Midbrain (tissue), 1 donor: Measurements from ENCODE around the gene GRIP2.

Source experiments
- DNase-seq: peaks from one replicate; lab custom pipeline; 2025; lab: John Stamatoyannopoulos, UW

The GRIP2 gene

DNA sequence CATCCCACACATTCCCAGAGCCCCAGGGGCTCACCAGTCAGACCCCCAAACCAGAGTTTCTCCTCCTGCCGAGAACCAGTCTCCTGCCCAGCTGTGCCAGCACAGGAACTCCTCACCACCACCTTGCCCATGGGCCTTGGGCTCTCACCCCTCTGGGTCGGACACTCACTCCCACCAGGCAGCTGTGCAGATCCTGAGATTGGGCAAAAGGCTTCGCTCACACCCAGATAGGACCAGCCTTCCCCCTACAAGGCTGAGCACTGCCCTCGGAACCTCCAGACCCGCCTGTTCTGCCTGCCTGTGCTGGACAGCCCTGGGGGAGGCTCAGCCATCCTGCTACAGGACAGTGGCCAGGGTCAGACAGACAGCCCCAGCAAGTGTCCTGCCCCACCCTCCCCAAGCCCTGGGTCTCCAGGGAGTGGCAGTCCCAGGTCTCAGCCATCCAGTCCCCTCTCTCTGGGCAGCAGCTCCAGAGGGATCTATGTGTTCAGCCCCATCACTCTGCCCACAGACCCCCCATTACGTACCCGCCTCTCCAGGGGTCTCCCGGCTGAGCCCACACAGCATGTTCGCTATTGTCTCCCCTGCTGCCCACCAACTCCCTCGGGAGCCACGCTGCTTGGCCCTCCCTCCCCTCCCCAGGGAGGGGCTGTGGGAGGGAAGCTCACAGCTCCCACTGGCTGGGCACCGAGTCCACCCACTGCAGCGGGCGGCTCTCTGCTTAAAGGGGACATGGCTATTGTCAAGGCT lies at the start of gene GRIP2:
Gene GRIP2, minus strand, starts transcription at position 601 of the 750 bp plus-strand sequence. Its CDS starts 34 bp downstream, at position 567.
- DNase-seq, result no peak

DNA sequence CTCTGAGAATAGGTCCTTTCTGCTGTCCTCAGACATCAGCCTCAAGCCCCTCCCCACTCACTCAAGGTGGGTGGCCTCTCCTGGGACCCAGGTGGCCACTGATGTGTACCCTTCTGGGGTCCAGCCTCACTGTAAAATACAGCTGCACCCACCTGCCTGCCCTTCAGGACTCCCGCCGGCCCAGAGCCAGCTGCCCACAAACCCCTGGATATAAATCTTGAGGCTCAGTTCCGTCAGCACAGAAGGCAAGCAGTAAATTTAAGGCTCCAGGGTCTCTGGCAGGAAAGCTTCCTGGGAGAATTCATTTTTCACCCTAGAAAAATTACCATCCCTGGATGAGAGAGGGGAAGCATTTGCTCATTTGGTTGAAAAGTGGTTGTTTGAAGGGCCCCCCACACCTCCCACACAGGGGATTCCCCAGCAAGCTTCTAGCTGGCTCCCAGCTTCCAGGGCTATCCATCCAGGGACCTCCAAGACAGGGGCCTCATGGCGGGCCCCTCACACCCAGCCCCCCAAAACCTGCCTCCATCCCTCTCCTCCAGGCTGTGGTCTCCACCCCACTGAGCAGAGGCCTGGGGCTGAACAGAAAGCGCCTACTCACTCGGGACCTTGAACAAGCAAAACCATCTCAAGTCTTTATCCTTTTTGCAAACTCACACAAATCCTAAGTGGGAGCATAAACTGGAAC lies 48.4 kb upstream of the GRIP2 start:
- DNase-seq, result no peak

- no peak for DNase-seq
Observed at GRCh38 chr3:14587740-14588360, 47.7 kb upstream of the GRIP2 start.

GRCh38 chr3:14586611-14587010 lies 46.5 kb upstream of the GRIP2 start:
- no peak for DNase-seq

DNA sequence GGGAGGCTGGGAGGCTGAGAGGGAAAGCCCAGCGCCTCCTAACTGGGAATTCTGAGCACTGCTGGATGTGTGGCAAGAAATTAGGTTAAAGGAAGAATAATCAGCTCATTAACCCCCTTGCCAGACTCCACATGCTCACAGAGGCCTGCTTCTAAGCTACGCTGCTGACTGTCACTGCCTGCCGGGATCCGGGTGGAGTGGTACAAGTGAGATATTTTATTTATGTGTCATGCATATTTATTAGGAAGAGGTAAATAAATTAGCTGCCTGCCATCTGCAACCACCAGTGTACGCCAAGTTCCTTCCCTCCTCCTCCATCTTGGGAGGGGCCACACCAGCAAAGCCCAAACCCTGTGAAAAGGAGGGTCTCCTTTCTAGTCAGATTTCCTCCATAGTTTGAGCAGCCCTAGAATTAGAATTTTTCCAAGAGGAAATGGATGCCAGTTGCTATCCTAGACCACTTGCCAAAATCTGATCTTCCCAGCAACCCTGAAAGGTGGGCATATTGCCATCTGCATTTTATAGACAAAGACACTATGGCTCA lies 43.5 kb upstream of the GRIP2 start:
- DNase-seq, result no peak

GRCh38 chr3:14582045-14582410 lies 41.9 kb upstream of the GRIP2 start:
- DNase-seq, result no peak

- no peak for DNase-seq
Observed at GRCh38 chr3:14581334-14582044, 41.3 kb upstream of the GRIP2 start.

DNA sequence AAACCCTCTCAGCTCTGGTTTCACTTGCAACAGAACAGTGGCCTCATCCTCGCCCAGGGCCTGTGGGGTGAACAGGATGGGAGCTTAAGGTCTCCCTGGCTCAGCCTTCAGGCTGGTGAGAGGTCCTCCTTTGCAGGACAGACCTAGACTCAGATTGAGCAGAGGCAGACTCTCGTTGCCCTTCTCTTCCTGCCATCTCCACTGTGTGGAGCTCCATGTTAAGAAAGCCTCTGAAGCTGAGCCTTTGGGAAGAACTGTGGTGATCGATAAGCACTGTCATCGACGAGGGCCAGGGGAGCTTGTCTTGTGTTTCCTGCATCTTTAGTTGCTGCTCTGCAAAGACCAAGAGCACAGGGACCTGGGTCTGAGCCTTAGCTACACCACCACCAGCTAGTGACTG lies 37.8 kb upstream of the GRIP2 start:
- no peak for DNase-seq

DNA sequence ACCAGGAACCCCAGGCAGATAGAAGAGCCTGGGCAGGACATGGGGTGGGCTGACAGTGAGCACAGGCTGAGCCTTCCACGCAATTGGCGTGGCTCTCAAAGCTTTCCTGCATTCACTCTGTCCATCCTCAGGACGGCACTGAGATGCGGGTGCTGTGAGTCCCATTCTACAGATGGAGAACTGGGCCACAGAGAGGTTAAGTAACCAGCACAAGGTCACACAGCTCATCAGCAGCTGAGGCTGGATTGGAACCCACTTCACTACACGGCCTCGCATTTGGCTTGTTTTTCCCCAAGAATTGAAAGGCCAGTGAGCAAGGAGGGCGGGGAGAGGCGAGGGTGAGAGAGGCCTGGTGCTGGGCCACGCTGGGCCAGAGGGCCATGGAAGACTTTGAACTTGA lies 36.0 kb upstream of the GRIP2 start:
- no peak for DNase-seq

DNA sequence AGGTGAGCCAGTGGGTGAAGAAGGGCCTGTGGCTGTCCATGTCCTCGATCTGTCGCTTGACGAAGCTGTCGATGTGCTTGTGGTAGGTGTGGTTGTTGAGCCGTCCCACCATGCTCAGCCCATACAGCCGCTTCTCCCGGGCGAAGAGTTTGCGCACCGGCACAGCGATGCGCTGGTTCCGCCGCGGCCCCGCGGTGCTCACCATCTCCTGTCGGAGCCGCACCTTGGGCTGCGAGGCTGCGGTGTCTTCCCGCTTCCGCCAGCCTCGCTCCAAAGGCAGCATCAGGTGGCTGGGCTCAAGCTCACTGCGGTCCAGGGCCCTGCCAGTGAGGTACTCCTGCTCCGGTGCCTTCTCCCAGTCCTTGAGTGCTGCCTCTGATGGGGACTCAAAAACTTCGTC lies 34.0 kb upstream of the GRIP2 start:
- no peak for DNase-seq

- DNase-seq, result no peak
Observed at GRCh38 chr3:14573706-14574105, 33.6 kb upstream of the GRIP2 start.

DNA sequence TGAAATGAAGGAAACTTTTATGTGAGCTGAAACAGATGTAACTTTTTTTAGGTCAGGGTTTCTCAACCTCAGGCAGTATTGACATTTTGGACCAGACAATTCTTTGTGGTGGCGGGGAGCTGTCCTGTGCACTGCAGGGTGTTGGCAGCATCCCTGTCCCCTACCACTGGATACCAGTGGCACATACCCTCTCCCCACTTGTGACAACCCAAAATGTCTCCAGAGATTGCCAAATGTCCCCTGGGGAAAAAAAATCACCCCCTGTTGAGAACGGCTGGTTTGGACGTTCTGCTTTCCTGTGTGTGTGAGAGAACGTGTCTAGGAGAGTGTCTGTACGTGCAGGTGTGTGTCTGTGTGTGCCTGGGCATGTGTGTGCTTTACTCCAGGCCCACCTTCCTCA lies 30.7 kb upstream of the GRIP2 start:
- no peak for DNase-seq

DNA sequence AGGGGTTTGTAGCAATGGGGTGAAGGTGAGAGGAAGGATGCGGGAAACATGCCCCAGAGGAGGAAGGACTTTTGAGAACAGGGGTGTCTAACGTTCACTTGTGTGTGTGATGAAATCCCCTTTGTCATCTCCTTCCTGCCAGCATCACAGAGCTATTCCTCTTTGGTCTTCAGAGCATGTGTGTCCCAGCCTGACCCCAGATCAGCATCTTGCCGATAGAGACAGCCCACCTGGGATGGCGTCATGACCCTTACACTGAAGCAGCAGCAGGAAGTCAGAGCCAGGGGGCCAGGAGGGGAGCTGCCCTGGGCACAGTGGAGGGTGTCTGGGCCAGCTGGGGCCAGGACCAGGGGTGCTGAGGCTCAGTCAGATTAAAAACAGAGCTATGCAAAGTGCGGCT lies 29.9 kb upstream of the GRIP2 start:
- no peak for DNase-seq

DNA sequence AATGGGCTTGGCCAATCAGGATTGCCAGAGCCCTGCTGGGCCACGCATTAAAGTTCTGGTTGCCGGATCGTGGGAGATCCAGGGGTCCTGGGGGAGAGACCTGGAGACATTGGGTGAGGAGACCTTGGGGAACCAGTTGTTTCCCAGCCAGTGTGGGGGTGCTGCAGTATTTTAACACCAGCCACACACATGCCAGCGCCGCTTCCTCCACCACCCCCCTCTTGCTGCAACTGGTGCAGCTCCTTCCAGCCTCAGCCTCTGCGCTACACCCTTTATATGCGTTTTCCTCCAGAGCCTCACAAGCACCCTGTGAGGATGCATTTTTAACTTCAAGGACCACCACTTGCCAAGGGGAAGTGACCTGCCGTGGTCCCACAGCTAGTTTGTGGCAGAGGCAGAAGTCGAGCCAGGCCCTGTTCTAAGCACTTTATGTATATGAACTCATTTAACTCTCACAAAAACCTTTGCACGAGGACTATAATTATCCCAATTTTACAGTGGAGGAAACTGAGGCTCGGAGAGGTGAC lies 29.4 kb upstream of the GRIP2 start:
- DNase-seq, result no peak

- DNase-seq, result no peak
Observed at GRCh38 chr3:14568269-14568668, 28.1 kb upstream of the GRIP2 start.

DNA sequence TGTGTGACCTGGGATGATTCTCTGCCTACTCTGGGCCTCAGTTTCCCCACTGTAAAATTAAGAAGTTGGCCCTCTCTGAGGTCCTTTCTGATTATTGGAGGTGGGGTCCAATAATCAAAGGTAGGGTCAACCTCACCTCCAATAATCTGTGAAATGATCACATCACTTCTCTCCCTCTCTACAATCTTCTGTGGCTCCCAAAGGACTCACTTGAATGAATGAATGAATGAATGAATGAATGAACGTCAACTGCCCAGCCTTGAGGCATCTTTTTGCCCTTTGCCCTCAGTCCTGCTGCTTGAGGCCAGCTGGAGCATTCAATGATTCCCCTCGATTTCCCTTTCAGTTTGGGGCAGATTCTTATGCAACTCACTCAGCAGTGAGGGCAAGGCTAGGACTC lies 26.7 kb upstream of the GRIP2 start:
- DNase-seq, result no peak

DNA sequence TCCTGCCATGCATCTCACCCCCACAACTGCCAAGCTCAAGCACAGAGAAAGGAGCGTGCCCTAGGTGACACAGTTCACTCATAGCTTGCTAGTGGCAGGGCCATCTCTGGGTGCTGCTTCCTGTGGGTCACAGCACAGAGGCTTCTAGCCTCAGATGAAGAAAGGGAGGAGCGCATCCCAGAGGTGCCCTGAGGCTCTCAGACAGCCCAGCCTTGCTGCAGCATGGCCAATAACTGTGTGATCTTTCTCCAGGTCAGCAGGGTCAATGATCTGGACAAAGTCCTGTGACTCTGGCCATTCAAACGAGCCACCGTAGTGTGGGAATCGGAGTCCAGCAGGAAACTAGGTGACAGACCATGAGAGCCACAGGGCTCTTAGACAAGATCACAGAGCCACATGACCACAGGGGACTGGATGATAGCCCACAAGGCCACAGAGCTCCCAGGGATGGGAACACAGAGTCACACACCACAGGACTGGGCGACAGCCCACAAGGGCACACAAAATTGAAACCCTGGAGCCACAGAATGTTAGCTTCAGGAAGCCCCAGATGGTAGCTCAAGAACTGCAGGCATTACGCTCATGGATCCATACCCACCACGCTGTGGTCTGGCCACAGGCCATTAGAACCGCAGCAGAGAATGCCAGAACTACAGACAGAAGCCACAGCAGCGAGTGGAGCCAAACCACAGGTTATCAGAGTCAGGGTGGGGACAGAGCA lies 25.9 kb upstream of the GRIP2 start:
- DNase-seq, result no peak

DNA sequence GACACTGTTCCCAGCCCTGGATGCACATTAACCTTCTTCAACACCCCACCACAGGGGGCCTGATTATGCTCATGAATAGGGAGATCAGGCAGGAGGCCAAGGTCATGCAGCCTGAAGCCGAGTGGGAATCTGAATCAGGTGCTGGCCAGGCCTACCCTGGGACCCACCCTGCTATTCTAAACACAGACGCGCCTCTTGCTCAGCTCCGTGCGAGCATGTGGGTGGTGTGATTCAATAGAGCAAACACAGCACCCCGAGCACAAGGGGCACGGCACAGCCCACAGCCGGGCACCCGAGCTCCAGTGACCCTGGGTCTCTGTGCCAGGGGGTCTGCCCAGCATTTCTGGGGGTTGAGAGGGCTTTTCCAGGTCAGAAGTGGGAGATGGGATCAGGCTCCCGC lies 24.6 kb upstream of the GRIP2 start:
- no peak for DNase-seq

DNA sequence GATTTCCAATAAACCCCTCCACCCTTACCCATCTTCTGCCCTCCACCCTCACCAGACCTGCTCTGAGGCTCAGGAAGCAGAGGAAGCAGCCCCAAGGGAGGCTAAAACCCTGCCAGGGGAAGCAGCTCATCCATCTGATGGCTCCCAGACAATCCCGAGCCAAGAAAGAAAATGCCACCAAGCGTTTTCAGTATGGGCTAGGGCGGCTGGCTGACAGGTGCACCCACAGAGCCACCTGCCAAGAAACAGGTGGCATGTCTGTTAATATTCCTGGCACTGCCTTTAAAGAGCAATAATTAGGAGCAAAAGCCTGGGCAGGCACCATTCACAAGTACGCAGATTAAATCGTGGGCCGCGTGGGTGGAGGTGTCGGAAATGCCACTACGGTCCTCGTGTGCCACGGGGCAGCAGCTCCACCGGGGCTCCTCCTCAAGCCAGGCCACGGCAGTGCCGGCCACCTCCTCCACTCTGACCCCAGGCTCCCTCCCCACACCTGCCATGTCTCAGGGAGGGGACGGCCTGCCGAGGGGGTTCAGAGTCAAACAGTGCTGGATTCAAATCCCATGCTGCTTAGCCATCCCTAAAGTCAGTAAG lies 23.9 kb upstream of the GRIP2 start:
- DNase-seq, result no peak

DNA sequence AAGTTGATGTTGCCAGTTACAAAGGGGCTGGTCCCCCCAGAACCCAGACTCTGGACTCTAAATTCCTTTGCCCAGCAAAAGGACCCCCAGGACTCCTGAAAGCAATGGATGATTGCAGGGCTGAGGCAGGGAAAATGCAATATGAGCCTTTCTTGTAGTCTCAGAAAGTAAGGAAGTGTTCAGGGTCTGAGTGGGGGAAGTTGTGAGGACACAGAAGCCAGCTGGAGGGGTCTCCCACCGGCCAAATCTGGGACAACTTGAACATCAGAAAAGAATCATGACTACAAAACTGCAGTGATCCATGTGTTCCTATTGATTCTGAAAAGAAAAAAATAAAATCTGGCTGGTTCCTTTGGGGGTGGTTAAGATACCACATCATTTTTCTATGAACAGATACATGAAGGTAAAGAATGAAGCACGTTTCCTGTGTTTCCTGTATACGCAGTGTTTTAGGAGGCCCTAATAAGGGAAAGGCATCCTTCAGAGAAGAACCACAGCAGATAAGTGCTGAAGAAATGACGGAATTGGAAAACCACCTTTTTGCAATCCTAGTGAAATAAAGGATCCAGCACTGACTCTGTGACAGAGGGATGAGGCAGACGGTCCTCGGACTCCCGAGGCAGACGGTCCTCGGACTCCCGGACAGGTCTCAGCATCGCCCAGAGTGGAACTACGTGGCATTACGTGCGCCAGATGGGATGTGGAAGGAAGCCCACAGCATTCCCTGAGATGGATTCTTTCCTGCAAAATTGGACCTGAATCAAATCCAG lies 22.2 kb upstream of the GRIP2 start:
- DNase-seq, result no peak
